Astrocyte of the cerebellum (primary cell): ENCODE measurements around the gene ADAR.
A peak's percentile ranks its signal among the peaks of the same experiment; 100 is the strongest.
"Not testable (repeated sequence)": the region's sequence is repeated elsewhere in the genome, so short reads cannot be mapped to it uniquely, and the experiment has no call there.

Source experiments
- DNase-seq: peaks from one replicate; pipeline ENCODE4 v3.0.0-alpha.2; 2011; ENCODE audit warnings: low read depth
- H3K4me3 ChIP-seq: 2 replicates; pipeline ENCODE4 v1.5.1; 2011; ENCODE audit warnings: mild to moderate bottlenecking, low read depth, low read length, moderate library complexity
- CTCF ChIP-seq: IDR thresholded peaks from 2 replicates; pipeline ENCODE4 v1.5.1; 2012; ENCODE audit warnings: low read length, low read depth, moderate library complexity, mild to moderate bottlenecking; ENCODE audit errors: missing control alignments
- in situ Hi-C: cut with HindIII; loops from 2 replicates; pipeline ENCODE4 v1.10.0; 2017; ENCODE audit warnings: low sequenced_read_pairs

ADAR gene, protein sequence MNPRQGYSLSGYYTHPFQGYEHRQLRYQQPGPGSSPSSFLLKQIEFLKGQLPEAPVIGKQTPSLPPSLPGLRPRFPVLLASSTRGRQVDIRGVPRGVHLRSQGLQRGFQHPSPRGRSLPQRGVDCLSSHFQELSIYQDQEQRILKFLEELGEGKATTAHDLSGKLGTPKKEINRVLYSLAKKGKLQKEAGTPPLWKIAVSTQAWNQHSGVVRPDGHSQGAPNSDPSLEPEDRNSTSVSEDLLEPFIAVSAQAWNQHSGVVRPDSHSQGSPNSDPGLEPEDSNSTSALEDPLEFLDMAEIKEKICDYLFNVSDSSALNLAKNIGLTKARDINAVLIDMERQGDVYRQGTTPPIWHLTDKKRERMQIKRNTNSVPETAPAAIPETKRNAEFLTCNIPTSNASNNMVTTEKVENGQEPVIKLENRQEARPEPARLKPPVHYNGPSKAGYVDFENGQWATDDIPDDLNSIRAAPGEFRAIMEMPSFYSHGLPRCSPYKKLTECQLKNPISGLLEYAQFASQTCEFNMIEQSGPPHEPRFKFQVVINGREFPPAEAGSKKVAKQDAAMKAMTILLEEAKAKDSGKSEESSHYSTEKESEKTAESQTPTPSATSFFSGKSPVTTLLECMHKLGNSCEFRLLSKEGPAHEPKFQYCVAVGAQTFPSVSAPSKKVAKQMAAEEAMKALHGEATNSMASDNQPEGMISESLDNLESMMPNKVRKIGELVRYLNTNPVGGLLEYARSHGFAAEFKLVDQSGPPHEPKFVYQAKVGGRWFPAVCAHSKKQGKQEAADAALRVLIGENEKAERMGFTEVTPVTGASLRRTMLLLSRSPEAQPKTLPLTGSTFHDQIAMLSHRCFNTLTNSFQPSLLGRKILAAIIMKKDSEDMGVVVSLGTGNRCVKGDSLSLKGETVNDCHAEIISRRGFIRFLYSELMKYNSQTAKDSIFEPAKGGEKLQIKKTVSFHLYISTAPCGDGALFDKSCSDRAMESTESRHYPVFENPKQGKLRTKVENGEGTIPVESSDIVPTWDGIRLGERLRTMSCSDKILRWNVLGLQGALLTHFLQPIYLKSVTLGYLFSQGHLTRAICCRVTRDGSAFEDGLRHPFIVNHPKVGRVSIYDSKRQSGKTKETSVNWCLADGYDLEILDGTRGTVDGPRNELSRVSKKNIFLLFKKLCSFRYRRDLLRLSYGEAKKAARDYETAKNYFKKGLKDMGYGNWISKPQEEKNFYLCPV

GRCh38 chr1:154607609-154608396, at the start of gene ADAR:
ADAR (minus strand) TSS chr1:154608186; CDS start chr1:154608006, 180 bp downstream.
- in situ Hi-C loops: no loop called here
- peak; percentile 96 for DNase-seq
- no peak for TF ChIP-seq CTCF
- H3K4me3 ChIP-seq: peak within 1 kb of the TSS; percentile 71

DNA sequence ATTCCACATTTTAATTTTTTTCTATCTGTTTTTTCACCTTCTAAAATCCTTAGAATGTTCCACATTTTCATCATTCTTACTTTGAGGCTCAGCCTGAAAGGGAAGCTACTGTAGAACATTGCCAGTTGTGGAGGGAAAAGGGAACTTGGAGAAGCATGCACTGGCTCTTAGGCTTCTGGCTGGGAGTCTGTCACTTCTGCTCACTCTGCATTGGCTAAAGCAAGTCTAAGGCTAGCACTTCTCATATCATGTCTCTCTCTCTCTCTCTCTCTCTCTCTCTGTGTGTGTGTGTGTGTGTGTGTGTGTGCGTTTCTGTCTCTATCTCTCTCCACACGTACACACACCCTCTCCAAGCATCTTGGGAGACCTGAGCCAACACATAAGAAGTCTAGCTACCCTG, 49.6 kb upstream of the ADAR start:
- H3K4me3 ChIP-seq: no peak overlapping the region
- no peak for DNase-seq
- TF ChIP-seq CTCF: no peak
- in situ Hi-C loops: no loop called here

DNA sequence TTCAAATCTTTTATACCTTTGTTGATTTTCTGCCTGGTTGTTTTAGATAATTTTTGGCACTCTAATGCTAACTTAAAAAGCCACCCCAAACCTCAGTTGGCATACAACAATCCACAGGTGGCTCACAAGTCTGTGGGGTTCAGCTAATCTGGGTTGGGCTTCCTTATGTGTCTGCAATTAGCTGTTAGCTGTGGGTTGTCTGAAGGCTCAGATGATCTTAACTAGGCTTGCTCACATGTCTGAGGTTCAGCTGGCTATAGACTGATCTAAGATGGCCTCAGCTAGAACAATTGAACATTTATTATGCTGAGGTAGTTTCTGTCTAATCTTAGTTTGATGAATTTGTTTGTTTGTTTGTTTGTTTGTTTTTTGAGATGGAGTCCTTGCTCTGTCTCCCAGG, 44.9 kb upstream of the ADAR start:
- in situ Hi-C loops: no loop called here
- no peak overlapping the region for H3K4me3 ChIP-seq
- TF ChIP-seq CTCF: no peak
- no peak for DNase-seq

- H3K4me3 ChIP-seq, in situ Hi-C loops, DNase-seq: not testable (repeated sequence)
These were observed 36.7 kb upstream of the ADAR start for GRCh38 chr1:154644724-154645123.

DNA sequence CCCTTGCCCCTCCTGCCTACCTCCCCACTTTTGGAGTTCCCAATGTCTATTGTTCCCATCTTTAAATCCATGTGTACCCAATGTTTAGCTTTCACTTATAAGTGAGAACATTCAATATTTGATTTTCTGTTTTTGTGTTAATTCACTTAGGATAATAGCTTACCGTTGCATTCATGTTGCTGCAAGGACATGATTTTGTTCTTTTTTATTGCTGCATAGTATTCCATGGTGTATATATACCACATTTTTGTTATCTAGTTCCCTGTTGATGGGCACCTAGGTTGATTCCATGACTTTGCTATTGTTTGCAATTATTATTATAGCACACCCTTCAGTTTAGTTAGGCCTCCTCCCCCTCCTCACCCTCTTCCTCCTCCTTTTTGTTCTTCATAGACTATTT, 33.5 kb upstream of the ADAR start:
- DNase-seq: no peak
- no peak overlapping the region for H3K4me3 ChIP-seq
- TF ChIP-seq CTCF: no peak
- in situ Hi-C loops: no loop called here

DNA sequence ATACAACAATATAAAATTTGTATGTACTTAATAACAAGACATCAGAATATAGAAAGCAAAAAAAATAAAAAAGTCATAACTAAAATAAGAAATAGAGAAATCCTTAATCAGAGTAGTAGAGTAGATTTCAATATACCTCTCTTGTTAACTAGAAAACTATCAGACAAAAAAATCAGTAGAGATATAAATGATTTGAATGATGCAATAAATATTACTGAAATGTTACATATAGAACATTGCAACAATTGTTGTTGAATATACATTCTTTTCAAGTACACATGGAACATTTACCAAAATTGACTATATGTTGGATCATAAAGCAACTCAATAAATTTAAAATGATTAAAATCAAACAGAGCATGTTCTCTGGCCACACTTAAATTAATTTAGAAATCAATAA, 31.9 kb upstream of the ADAR start:
- no peak overlapping the region for H3K4me3 ChIP-seq
- in situ Hi-C loops: no loop called here
- no peak for TF ChIP-seq CTCF
- DNase-seq: no peak
